AG04449 (cell line): Measurements from ENCODE around the gene SRP14.

ENCODE experiments used
- CTCF ChIA-PET: fragments of 350-600 bp; formaldehyde crosslinking; extraction: SDS; loops from one replicate; lab custom pipeline; 2021; ENCODE audit warnings: antibody characterized with exemption; lab: Yijun Ruan, JAX
- POLR2A ChIA-PET: fragments of 400-600, 350-600 bp; formaldehyde crosslinking; extraction: SDS; loops from one replicate; lab custom pipeline; 2020; ENCODE audit warnings: antibody characterized with exemption, inconsistent platforms; lab: Yijun Ruan, JAX
- DNase-seq: peaks from one replicate; pipeline ENCODE4 v3.0.0-alpha.2; 2010; ENCODE audit warnings: low read depth, low spot score
- H3K4me3 ChIP-seq: 2 replicates; pipeline ENCODE4 v1.5.1; 2011; ENCODE audit warnings: low read depth, mild to moderate bottlenecking, control low read depth, low read length
- CTCF ChIP-seq: IDR thresholded peaks from one replicate; pipeline ENCODE4 v1.5.1; 2011; ENCODE audit warnings: mild to moderate bottlenecking, moderate library complexity, low read length, control low read depth, inconsistent platforms; ENCODE audit not compliant: insufficient read depth; ENCODE audit errors: missing control alignments

Gene SRP14

GRCh38 chr15:40082195-40082883, 43.4 kb upstream of the SRP14 start:
- DNase-seq, result no peak
- H3K4me3 ChIP-seq, result peak overlapping the region; percentile 41; the same call in 1 of the 2 replicates
- ChIA-PET POLR2A (interaction anchor here (0.7 to 1.3 kb wide), 2 partner anchors 16 to 35 kb away, joined by 3 to 6 read pairs; no protein-coding TSS in a partner anchor), CTCF (interaction anchor here (0.7 to 3.8 kb wide), 5 partner anchors 12 to 135 kb away, joined by 3 to 20 read pairs (median 3); no protein-coding TSS in a partner anchor)
- no peak for TF ChIP-seq CTCF

- peak; percentile 4 for TF ChIP-seq CTCF
- no peak for DNase-seq
- POLR2A ChIA-PET, result interaction anchor here (0.7 to 1.3 kb wide), 2 partner anchors 17 to 34 kb away, joined by 3 to 6 read pairs; no protein-coding TSS in a partner anchor
- CTCF ChIA-PET, result interaction anchor here (0.7 to 3.8 kb wide), 5 partner anchors 12 to 136 kb away, joined by 3 to 20 read pairs (median 3); no protein-coding TSS in a partner anchor
- H3K4me3 ChIP-seq, result peak overlapping the region; percentile 41
Observed at GRCh38 chr15:40081691-40082194, 42.8 kb upstream of the SRP14 start.

- ChIA-PET POLR2A (no interaction called here), CTCF (interaction anchor here (3.8 kb wide), 1 partner anchor 24 kb away, joined by 20 read pairs; no protein-coding TSS in a partner anchor)
- no peak for TF ChIP-seq CTCF
- DNase-seq, result no peak
- H3K4me3 ChIP-seq, result no peak overlapping the region
Observed at GRCh38 chr15:40080847-40081246, 41.9 kb upstream of the SRP14 start.

- POLR2A ChIA-PET, result no interaction called here
Observed at GRCh38 chr15:40080104-40080503, 41.1 kb upstream of the SRP14 start.

GRCh38 chr15:40079456-40079855, 40.5 kb upstream of the SRP14 start:
- ChIA-PET POLR2A (no interaction called here), CTCF (interaction anchor here (1.1 to 1.4 kb wide), 3 partner anchors 9 to 27 kb away, joined by 3 to 4 read pairs (median 4); no protein-coding TSS in a partner anchor)
- no peak overlapping the region for H3K4me3 ChIP-seq
- TF ChIP-seq CTCF, result no peak
- no peak for DNase-seq

More at GRCh38 chr15:40080104-40080503, 41.1 kb upstream of the SRP14 start:
- no peak overlapping the region for H3K4me3 ChIP-seq
- CTCF ChIA-PET, result interaction anchor here (1.1 to 3.8 kb wide), 2 partner anchors 25 kb away, joined by 4 to 20 read pairs; no protein-coding TSS in a partner anchor
- DNase-seq, result no peak
- TF ChIP-seq CTCF, result no peak
